Ishikawa (cell line): ENCODE data around the gene C9.

ENCODE experiments used
- CEBPB ChIP-seq: IDR thresholded peaks from 2 replicates; pipeline ENCODE4 v1.6.1; 2012
- CREB1 ChIP-seq: IDR thresholded peaks from 2 replicates; pipeline ENCODE4 v1.6.1; 2012; ENCODE audit warnings: low read depth
- EGR1 ChIP-seq: IDR thresholded peaks from 2 replicates; pipeline ENCODE4 v1.6.1; 2012
- EP300 ChIP-seq: IDR thresholded peaks from 2 replicates; pipeline ENCODE4 v1.6.1; 2012; ENCODE audit warnings: borderline replicate concordance
- FOXM1 ChIP-seq: IDR thresholded peaks from 2 replicates; pipeline ENCODE4 v1.6.1; 2012; ENCODE audit warnings: low read depth, borderline replicate concordance
- NFIC ChIP-seq: IDR thresholded peaks from 2 replicates; pipeline ENCODE4 v1.6.1; 2012
- RAD21 ChIP-seq: IDR thresholded peaks from 2 replicates; pipeline ENCODE4 v1.6.1; 2012; ENCODE audit warnings: low read depth
- TAF1 ChIP-seq: IDR thresholded peaks from 2 replicates; pipeline ENCODE4 v1.6.1; 2012; ENCODE audit warnings: low read depth, mild to moderate bottlenecking
- TCF12 ChIP-seq: IDR thresholded peaks from 2 replicates; pipeline ENCODE4 v1.6.1; 2012; ENCODE audit warnings: low read depth
- TEAD4 ChIP-seq: IDR thresholded peaks from 2 replicates; pipeline ENCODE4 v1.6.1; 2012
- YY1 ChIP-seq: IDR thresholded peaks from 2 replicates; pipeline ENCODE4 v1.6.1; 2012; ENCODE audit warnings: low read depth
- ZBTB7A ChIP-seq: IDR thresholded peaks from 2 replicates; pipeline ENCODE4 v1.6.1; 2012; ENCODE audit warnings: low read depth
- TF ChIP-seq, protein P1 (sequence below): IDR thresholded peaks from 2 replicates; pipeline ENCODE4 v1.6.1; 2012; ENCODE audit warnings: low read depth, mild to moderate bottlenecking
- TF ChIP-seq, protein P2 (sequence below): IDR thresholded peaks from 2 replicates; pipeline ENCODE4 v1.6.1; 2012
- TF ChIP-seq, protein P3 (sequence below): IDR thresholded peaks from 2 replicates; pipeline ENCODE4 v1.6.1; 2012

The C9 gene

DNA sequence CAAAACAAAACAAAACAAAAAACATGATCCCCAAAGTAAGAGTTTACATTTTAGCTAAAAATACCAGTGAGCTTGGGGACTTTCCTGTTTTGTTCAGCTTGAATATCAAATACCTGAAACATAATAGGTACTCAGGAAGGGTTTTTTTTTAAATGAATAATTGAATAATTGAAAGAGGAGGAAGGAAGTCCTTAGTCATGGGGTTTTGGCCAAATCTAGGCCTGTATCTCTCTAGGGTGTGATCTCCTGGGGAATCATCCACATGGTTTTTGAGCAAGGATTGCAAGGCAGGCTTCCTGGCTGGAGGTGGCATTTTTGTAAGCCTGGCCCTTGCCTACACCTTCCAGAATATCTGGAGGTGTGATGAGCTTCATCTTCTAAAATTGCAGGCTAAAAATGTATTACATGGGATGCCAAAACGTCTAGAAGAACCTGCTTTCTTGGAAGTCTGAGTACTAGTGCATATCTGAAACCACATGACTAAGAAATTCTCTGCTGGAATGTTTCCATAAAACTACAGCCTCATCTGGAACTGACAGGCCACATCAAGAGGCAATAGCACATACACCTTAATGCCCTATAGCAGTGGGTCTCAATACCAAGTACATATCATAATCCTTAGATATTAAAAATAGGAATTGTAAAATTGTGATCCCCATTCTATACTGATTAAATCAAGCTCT, 10.4 kb downstream of the C9 start:
- TF ChIP-seq TEAD4 (no peak), NFIC (no peak), RAD21 (no peak), TCF12 (no peak), YY1 (no peak), EP300 (no peak), EGR1 (no peak), TAF1 (no peak)
- TF ChIP-seq, protein P1, sequence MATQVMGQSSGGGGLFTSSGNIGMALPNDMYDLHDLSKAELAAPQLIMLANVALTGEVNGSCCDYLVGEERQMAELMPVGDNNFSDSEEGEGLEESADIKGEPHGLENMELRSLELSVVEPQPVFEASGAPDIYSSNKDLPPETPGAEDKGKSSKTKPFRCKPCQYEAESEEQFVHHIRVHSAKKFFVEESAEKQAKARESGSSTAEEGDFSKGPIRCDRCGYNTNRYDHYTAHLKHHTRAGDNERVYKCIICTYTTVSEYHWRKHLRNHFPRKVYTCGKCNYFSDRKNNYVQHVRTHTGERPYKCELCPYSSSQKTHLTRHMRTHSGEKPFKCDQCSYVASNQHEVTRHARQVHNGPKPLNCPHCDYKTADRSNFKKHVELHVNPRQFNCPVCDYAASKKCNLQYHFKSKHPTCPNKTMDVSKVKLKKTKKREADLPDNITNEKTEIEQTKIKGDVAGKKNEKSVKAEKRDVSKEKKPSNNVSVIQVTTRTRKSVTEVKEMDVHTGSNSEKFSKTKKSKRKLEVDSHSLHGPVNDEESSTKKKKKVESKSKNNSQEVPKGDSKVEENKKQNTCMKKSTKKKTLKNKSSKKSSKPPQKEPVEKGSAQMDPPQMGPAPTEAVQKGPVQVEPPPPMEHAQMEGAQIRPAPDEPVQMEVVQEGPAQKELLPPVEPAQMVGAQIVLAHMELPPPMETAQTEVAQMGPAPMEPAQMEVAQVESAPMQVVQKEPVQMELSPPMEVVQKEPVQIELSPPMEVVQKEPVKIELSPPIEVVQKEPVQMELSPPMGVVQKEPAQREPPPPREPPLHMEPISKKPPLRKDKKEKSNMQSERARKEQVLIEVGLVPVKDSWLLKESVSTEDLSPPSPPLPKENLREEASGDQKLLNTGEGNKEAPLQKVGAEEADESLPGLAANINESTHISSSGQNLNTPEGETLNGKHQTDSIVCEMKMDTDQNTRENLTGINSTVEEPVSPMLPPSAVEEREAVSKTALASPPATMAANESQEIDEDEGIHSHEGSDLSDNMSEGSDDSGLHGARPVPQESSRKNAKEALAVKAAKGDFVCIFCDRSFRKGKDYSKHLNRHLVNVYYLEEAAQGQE: no peak

DNA sequence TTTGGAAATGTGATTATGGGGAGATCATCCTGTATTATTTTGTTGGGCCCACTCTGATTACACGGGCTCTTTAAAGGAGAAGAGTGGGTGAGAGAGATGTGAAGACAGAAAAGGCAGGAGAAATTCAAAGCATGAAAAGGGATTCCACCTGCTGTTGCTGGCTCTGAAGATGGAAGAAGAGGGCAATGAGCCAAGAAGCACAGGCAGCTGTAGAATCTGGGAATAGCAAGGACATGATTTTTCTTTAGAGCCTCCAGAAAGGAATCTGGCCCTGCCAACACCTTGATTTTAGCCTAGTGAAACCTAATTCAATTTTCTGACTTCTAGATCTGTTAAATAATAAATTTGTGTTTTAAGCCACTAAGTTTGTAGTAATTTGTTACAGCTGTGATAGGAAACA, 11.3 kb downstream of the C9 start:
- TF ChIP-seq, protein P2, sequence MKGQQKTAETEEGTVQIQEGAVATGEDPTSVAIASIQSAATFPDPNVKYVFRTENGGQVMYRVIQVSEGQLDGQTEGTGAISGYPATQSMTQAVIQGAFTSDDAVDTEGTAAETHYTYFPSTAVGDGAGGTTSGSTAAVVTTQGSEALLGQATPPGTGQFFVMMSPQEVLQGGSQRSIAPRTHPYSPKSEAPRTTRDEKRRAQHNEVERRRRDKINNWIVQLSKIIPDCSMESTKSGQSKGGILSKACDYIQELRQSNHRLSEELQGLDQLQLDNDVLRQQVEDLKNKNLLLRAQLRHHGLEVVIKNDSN: no peak
- TF ChIP-seq TEAD4 (no peak), CREB1 (no peak), EP300 (no peak), EGR1 (no peak), FOXM1 (no peak), TCF12 (no peak), NFIC (no peak), YY1 (no peak), RAD21 (no peak), ZBTB7A (no peak), TAF1 (no peak)
- TF ChIP-seq, protein P3, sequence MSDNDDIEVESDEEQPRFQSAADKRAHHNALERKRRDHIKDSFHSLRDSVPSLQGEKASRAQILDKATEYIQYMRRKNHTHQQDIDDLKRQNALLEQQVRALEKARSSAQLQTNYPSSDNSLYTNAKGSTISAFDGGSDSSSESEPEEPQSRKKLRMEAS: no peak

DNA sequence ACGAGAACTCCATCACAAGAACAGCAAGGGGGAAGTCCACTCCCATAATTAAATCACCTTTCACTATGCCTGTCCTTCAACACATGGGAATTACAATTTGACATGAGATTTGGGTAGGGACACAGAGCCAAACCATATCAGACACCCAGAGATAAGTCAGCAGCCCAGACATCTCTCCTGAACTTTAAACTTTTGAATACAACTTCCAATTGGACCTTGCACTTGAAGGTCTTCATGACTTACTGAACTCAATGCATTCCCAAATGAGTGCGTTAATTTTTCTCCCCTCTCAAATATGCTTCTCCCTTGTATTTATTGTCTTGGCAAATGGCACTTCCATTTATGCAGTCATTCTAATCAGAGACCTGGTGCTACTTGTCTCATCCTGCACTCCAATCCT, 12.1 kb downstream of the C9 start:
- TF ChIP-seq, protein P3: no peak
- TF ChIP-seq EGR1: no peak
- TF ChIP-seq, protein P1: no peak
- TF ChIP-seq CREB1: no peak
- no peak for TF ChIP-seq TAF1

DNA sequence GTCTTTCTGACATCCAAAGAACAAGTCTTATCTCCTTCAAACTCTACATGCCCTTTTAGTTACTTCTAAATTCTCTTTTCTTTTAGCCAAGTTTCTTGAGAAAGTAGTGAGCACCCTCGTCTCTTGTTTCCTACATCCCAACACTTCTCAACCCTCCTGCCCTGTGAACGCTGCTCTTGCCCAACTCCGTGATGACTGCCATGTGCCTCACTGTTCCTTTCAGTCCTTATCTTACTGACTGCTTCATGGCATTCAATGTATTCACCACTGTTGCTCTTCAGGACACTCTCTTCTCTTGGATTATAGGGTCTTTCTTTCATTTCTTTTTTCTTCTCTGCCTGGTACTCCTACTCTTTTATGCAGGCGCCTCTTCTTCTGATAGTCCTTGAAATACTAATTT, 14.8 kb downstream of the C9 start:
- TF ChIP-seq, protein P2: no peak
- no peak for TF ChIP-seq CREB1
- no peak for TF ChIP-seq RAD21
- TF ChIP-seq TAF1: no peak
- TF ChIP-seq TCF12: no peak
- TF ChIP-seq TEAD4: no peak

DNA sequence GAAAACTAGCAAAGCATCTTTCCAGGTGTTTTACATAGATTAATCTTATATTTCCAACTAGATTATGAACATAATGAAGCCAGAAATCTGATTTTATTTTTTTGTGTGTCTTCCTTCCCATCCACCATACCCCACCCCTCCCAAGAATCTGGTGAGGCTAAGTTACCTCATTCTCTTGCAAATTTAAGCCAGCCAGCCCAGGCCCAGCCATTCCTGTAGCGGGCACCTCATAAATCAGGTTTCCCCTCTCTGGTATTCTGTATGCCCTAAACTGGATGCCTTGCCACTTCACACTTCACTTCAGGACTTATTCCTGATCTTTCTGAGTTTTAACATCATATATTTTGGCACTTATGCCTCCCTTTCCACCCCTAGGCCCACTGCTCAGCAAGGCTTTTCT, 21.8 kb downstream of the C9 start:
- no peak for TF ChIP-seq TEAD4
- TF ChIP-seq EGR1: no peak
- no peak for TF ChIP-seq RAD21
- no peak for TF ChIP-seq CREB1
- TF ChIP-seq FOXM1: no peak
- TF ChIP-seq, protein P3: no peak
- no peak for TF ChIP-seq EP300
- TF ChIP-seq NFIC: no peak
- TF ChIP-seq ZBTB7A: no peak
- no peak for TF ChIP-seq TCF12
- TF ChIP-seq, protein P2: no peak

DNA sequence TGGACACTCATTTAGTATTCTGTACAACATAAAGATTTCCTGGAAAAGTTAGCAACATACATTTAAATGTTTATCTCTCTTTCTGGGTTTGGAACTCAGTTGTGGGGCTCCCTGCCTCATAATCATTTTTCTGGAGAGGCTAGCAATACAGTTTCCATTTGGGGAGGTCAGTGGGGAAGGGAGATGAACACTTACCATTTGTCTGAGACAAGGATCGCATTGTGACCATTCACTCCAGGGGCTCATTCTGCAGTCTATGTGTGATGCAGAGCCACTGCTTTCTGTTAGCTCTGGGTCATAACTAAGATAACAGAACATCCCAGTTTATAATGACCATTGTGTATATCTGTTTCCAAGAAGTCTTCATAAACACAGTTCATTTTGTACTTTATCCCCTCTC, 22.4 kb downstream of the C9 start:
- TF ChIP-seq TEAD4 (no peak), FOXM1 (no peak), EP300 (no peak), CREB1 (no peak), TAF1 (no peak), EGR1 (no peak), CEBPB (no peak), NFIC (no peak), ZBTB7A (no peak), TCF12 (no peak), RAD21 (no peak), YY1 (no peak)
- TF ChIP-seq, protein P2: no peak
- TF ChIP-seq, protein P3: no peak
- TF ChIP-seq, protein P1: no peak
